H9 (cell line): ENCODE data around the gene POLR2L. TPM values are rescaled to one million over a fixed set of nuclear protein-coding genes. Genes with fewer than 3 reads are reported as not detected.

Experiments
- DNase-seq: peaks from one replicate; pipeline ENCODE4 v3.0.0-alpha.2; 2017
- H2AFZ ChIP-seq: one replicate; pipeline ENCODE4 v1.6.1; 2013; ENCODE audit warnings: mild to moderate bottlenecking, low read length, control low read depth, moderate library complexity
- H2AK5ac ChIP-seq: 2 replicates; pipeline ENCODE4 v1.6.1; 2013; ENCODE audit warnings: low read length, control low read depth, mixed read lengths; ENCODE audit not compliant: insufficient read length
- H2BK120ac ChIP-seq: one replicate; pipeline ENCODE4 v1.6.1; 2013; ENCODE audit warnings: low read depth, mild to moderate bottlenecking, low read length, control low read depth, inconsistent platforms; ENCODE audit not compliant: poor library complexity, severe bottlenecking
- H2BK12ac ChIP-seq: 2 replicates; pipeline ENCODE4 v1.6.1; 2013; ENCODE audit warnings: low read length, control low read depth, mixed read lengths, low read depth; ENCODE audit not compliant: insufficient read length
- H2BK15ac ChIP-seq: 2 replicates; pipeline ENCODE4 v1.6.1; 2013; ENCODE audit warnings: low read depth, low read length, control low read depth
- H2BK20ac ChIP-seq: one replicate; pipeline ENCODE4 v1.6.1; 2013; ENCODE audit warnings: low read depth, mild to moderate bottlenecking, low read length, control low read depth, inconsistent platforms; ENCODE audit not compliant: poor library complexity, severe bottlenecking
- H2BK5ac ChIP-seq: 2 replicates; pipeline ENCODE4 v1.6.1; 2013; ENCODE audit warnings: low read length, control low read depth, mixed read lengths; ENCODE audit not compliant: insufficient read length
- H3K14ac ChIP-seq: 2 replicates; pipeline ENCODE4 v1.6.1; 2013; ENCODE audit warnings: low read length, control low read depth; ENCODE audit not compliant: insufficient read depth
- H3K18ac ChIP-seq: 2 replicates; pipeline ENCODE4 v1.6.1; 2013; ENCODE audit warnings: low read depth, mild to moderate bottlenecking, mixed read lengths, low read length, control low read depth; ENCODE audit not compliant: insufficient read length
- H3K23ac ChIP-seq: 2 replicates; pipeline ENCODE4 v1.6.1; 2013; ENCODE audit warnings: low read length, control low read depth, mixed read lengths, low read depth; ENCODE audit not compliant: insufficient read length
- H3K23me2 ChIP-seq: 2 replicates; pipeline ENCODE4 v1.6.1; 2013; ENCODE audit warnings: low read depth, mild to moderate bottlenecking, mixed read lengths, low read length, control low read depth; ENCODE audit not compliant: insufficient read length, poor library complexity, severe bottlenecking
- H3K27ac ChIP-seq: 2 replicates; pipeline ENCODE4 v1.5.1; 2013; ENCODE audit warnings: low read length, control low read depth, mixed read lengths, low read depth; ENCODE audit not compliant: insufficient read length
- H3K27me3 ChIP-seq: 2 replicates; pipeline ENCODE4 v1.6.1; 2013; ENCODE audit warnings: low read length, control low read depth, inconsistent platforms; ENCODE audit not compliant: insufficient read depth
- H3K4ac ChIP-seq: 2 replicates; pipeline ENCODE4 v1.6.1; 2013; ENCODE audit warnings: low read depth, mild to moderate bottlenecking, control low read depth, inconsistent platforms, low read length, moderate library complexity
- H3K4me1 ChIP-seq: 2 replicates; pipeline ENCODE4 v1.6.1; 2013; ENCODE audit warnings: low read length, control low read depth, inconsistent platforms; ENCODE audit not compliant: insufficient read depth
- H3K4me2 ChIP-seq: 2 replicates; pipeline ENCODE4 v1.6.1; 2013; ENCODE audit warnings: low read length, control low read depth, mixed read lengths; ENCODE audit not compliant: insufficient read length, insufficient read depth
- H3K56ac ChIP-seq: 2 replicates; pipeline ENCODE4 v1.6.1; 2013; ENCODE audit warnings: low read depth, mild to moderate bottlenecking, mixed read lengths, low read length, control low read depth; ENCODE audit not compliant: insufficient read length
- H3K79me1 ChIP-seq: 2 replicates; pipeline ENCODE4 v1.6.1; 2013; ENCODE audit warnings: low read depth, mild to moderate bottlenecking, moderate library complexity, low read length, control low read depth, inconsistent platforms; ENCODE audit not compliant: insufficient read depth, poor library complexity, severe bottlenecking
- H3K79me2 ChIP-seq: 2 replicates; pipeline ENCODE4 v1.6.1; 2013; ENCODE audit warnings: low read length, control low read depth, inconsistent platforms; ENCODE audit not compliant: insufficient read depth
- H3K9ac ChIP-seq: 2 replicates; pipeline ENCODE4 v1.6.1; 2013; ENCODE audit warnings: low read length, control low read depth, mixed read lengths; ENCODE audit not compliant: insufficient read length; ENCODE audit errors: extremely low read depth
- H3K9me3 ChIP-seq: one replicate; pipeline ENCODE4 v1.6.1; 2013; ENCODE audit warnings: low read depth, low read length, inconsistent platforms; ENCODE audit not compliant: control insufficient read depth
- H3T11ph ChIP-seq: one replicate; pipeline ENCODE4 v1.6.1; 2013; ENCODE audit warnings: mild to moderate bottlenecking, low read length, control low read depth, inconsistent platforms
- H4K20me1 ChIP-seq: one replicate; pipeline ENCODE4 v1.6.1; 2013; ENCODE audit not compliant: control insufficient read depth, insufficient read length, insufficient read depth
- H4K5ac ChIP-seq: 2 replicates; pipeline ENCODE4 v1.6.1; 2013; ENCODE audit warnings: low read depth, mild to moderate bottlenecking, mixed read lengths, low read length, control low read depth; ENCODE audit not compliant: insufficient read length
- H4K8ac ChIP-seq: replicated peaks from 2 replicates; pipeline ENCODE4 v1.6.1; 2013; ENCODE audit warnings: low read length, control low read depth, mixed read lengths, low read depth; ENCODE audit not compliant: insufficient read length
- H4K91ac ChIP-seq: 2 replicates; pipeline ENCODE4 v1.6.1; 2013; ENCODE audit warnings: low read depth, mild to moderate bottlenecking, moderate library complexity, mixed read lengths, low read length, control low read depth; ENCODE audit not compliant: insufficient read length
- H3K27ac Mint-ChIP-seq, 3 experiments: 2 replicates in 2 of 3; 3 replicates in 1 of 3; pipeline ENCODE4 v1.8.0; 2020 to 2021; ENCODE audit warnings: mixed read lengths in 3 of 3, mild to moderate bottlenecking in 1 of 3, moderate library complexity in 1 of 3
- H3K27me3 Mint-ChIP-seq: 2 replicates; pipeline ENCODE4 v1.8.0; 2021; ENCODE audit warnings: low read depth, mild to moderate bottlenecking, moderate library complexity, mixed read lengths
- H3K36me3 Mint-ChIP-seq, 3 experiments: 2 replicates in 2 of 3; 3 replicates in 1 of 3; pipeline ENCODE4 v1.8.0; 2020 to 2021; ENCODE audit warnings: low read depth in 3 of 3, mixed read lengths in 3 of 3; ENCODE audit not compliant: insufficient read depth in 1 of 3
- H3K4me1 Mint-ChIP-seq, 2 experiments: 2 replicates each; pipeline ENCODE4 v1.8.0; 2020; ENCODE audit warnings: mixed read lengths in 2 of 2
- H3K4me3 Mint-ChIP-seq, 2 experiments: 2 replicates in 1 of 2; 3 replicates in 1 of 2; pipeline ENCODE4 v1.8.0; 2020 to 2021; ENCODE audit warnings: mild to moderate bottlenecking in 2 of 2, mixed read lengths in 2 of 2, moderate library complexity in 1 of 2
- H3K9me3 Mint-ChIP-seq, 2 experiments: 2 replicates in 1 of 2; 3 replicates in 1 of 2; pipeline ENCODE4 v1.8.0; 2020; ENCODE audit warnings: mild to moderate bottlenecking in 2 of 2, mixed read lengths in 2 of 2, moderate library complexity in 1 of 2
- CTCF ChIP-seq: fragments of 200-600 bp; sonication (generic); conservative IDR thresholded peaks from 3 replicates; pipeline ENCODE4 v1.8.0; 2021; ENCODE audit warnings: antibody characterized with exemption, mild to moderate bottlenecking
- WGBS: extraction: QIAGEN DNeasy Blood & Tissue Kit; methylation state at CpG from one replicate; pipeline ENCODE4 v1.1.7; 2013; ENCODE audit warnings: missing lambda C conversion rate, low lambda C conversion rate, mixed read lengths; ENCODE audit not compliant: insufficient read length; ENCODE audit errors: extremely low coverage; 5-methylcytosine and 5-hydroxymethylcytosine counted together
- total RNA-seq: library from RNA; stranded (reverse); gene quantifications from 2 replicates; pipeline ENCODE4 v1.2.1, GENCODE V29; 2021

Gene POLR2L
- total RNA-seq, 1 experiment from 2014 or later: 135 TPM

- H3K4me3 Mint-ChIP-seq: peak overlapping the region; percentile 76 to 87
- no peak for TF ChIP-seq CTCF
- peak; percentile 90 for DNase-seq
These were observed 23.0 kb downstream of the POLR2L start for GRCh38 chr11:819129-819931.

More at GRCh38 chr11:819129-819931, 23.0 kb downstream of the POLR2L start:
- H4K5ac ChIP-seq: no peak overlapping the region
- no peak overlapping the region for H3T11ph ChIP-seq
- no peaks in the 10 kb centered on the region for H3K79me1 ChIP-seq
- H3K27ac Mint-ChIP-seq: no peak overlapping the region
- WGBS: no CpG with 5 or more reads among the region's 96 CpGs
- no peak overlapping the region for H2BK5ac ChIP-seq
- no peak overlapping the region for H3K4ac ChIP-seq
- H3K23me2 ChIP-seq: peaks cover 5% of the 10 kb centered on the region
- H2BK12ac ChIP-seq: no peak overlapping the region
- H3K4me1 ChIP-seq: no peaks in the 10 kb centered on the region
- peak overlapping the region; percentile 46 for H3K4me2 ChIP-seq
- H3K14ac ChIP-seq: no peak overlapping the region
- no peak overlapping the region for H2BK120ac ChIP-seq
- no peak overlapping the region for H3K27ac ChIP-seq
- no peaks in the 10 kb centered on the region for H4K20me1 ChIP-seq
- H2AK5ac ChIP-seq: no peak overlapping the region
- H3K79me2 ChIP-seq: no peaks in the 10 kb centered on the region
- no peak overlapping the region for H4K91ac ChIP-seq
- peaks cover 2 to 18% (median 8%) of the 10 kb centered on the region in 3 experiments; a peak in 6 of 7 replicates for H3K36me3 Mint-ChIP-seq
- H3K27me3 Mint-ChIP-seq: peaks cover 2% of the 10 kb centered on the region; the same call in 1 of the 2 replicates
- no peaks in the 10 kb centered on the region; a peak in 1 of 5 replicates for H3K9me3 Mint-ChIP-seq
- no peak overlapping the region for H2AFZ ChIP-seq
- no peak overlapping the region for H3K56ac ChIP-seq
- H3K4me1 Mint-ChIP-seq: peaks cover 10 to 21% of the 10 kb centered on the region in 2 experiments
- H3K23ac ChIP-seq: no peak overlapping the region
- H3K27me3 ChIP-seq: no peaks in the 10 kb centered on the region
- no peak overlapping the region for H4K8ac ChIP-seq
- peak overlapping the region; percentile 50 for H3K9ac ChIP-seq
- H2BK15ac ChIP-seq: no peak overlapping the region
- H3K9me3 ChIP-seq: no peaks in the 10 kb centered on the region
- no peak overlapping the region for H2BK20ac ChIP-seq
- no peak overlapping the region for H3K18ac ChIP-seq
